GM21423 (cell line): ENCODE results near the gene WFDC1.

Experiments
- ATAC-seq: cut with Tn5 transposase; IDR thresholded peaks from one replicate; pipeline ENCODE4 v1.9.1; 2021; ENCODE audit warnings: mild to moderate bottlenecking, moderate library complexity; ENCODE audit not compliant: unreplicated experiment

The WFDC1 gene

GRCh38 chr16:84370723-84371552 is 76.3 kb downstream of the WFDC1 start:
- ATAC-seq, result no peak

- ATAC-seq, result no peak
These were observed 76.8 kb downstream of the WFDC1 start for GRCh38 chr16:84371553-84371865.

GRCh38 chr16:84373907-84374489 is 79.3 kb downstream of the WFDC1 start:
- no peak for ATAC-seq

GRCh38 chr16:84378099-84378498 is 83.4 kb downstream of the WFDC1 start:
- ATAC-seq, result no peak

- no peak for ATAC-seq
These were observed 83.9 kb downstream of the WFDC1 start for GRCh38 chr16:84378567-84378966.

GRCh38 chr16:84379008-84379708 is 84.5 kb downstream of the WFDC1 start:
- no peak for ATAC-seq
